Measurements from ENCODE around the gene IMMP2L. TPM values are rescaled to one million over a fixed set of nuclear protein-coding genes. Genes with fewer than 3 reads are reported as not detected.

IMMP2L gene
- total and polyA plus RNA-seq, 2 donors (not counting 3 experiments of a cell fraction or from before 2014, with no cell fraction given) = 9.9 to 11.8 TPM

- H3K9me3 ChIP-seq (replicated peaks; ENCODE audit: control insufficient read depth, insufficient read depth, low read length) = no peaks in the 10 kb centered on the region
- no peaks in the 10 kb centered on the region for H4K20me1 ChIP-seq (replicated peaks; ENCODE audit: control insufficient read depth, extremely low read depth, insufficient read depth, low read length)
- H3K4me2 ChIP-seq (ENCODE audit: insufficient read depth, low read length) = no peak overlapping the region
- no peaks in the 10 kb centered on the region for H3K36me3 ChIP-seq (ENCODE audit: control insufficient read depth in 2 of 2, extremely low read depth in 1 of 2, insufficient read depth in 2 of 2, low read length in 2 of 2)
- no peak for TF ChIP-seq POLR2A (IDR thresholded peaks at IDR 0.05; ENCODE audit: low read depth, low read length)
- no peak overlapping the region for H3K27ac ChIP-seq (ENCODE audit: insufficient read depth, low read depth, low read length)
- no peaks in the 10 kb centered on the region for H3K79me2 ChIP-seq (ENCODE audit: control insufficient read depth, insufficient read depth, low read length)
- BruUV-seq (replicated peaks) = no TSS peak
- FAIRE-seq (no peak), DNase-seq (ENCODE audit: low read depth, low spot score) (no peak)
- H3K27me3 ChIP-seq (ENCODE audit: control insufficient read depth in 2 of 2, insufficient read depth in 2 of 2, low read length in 2 of 2) = no peaks in the 10 kb centered on the region
- no peak overlapping the region for H2AFZ ChIP-seq (ENCODE audit: low read depth, low read length)
- H3K4me3 ChIP-seq (replicated peaks in 1 of 3; ENCODE audit: insufficient read depth in 1 of 3, low read depth in 1 of 3, low read length in 3 of 3) = no peak overlapping the region
- dilution Hi-C loops (cut with MboI; ENCODE audit: extremely low pct_ligation_motif_present, low sequenced_read_pairs) = no loop called here
- POLR2A ChIA-PET = no interaction called here
- intact Hi-C loops (cut with micrococcal nuclease) = no loop called here
- no peak overlapping the region for H3K9ac ChIP-seq (replicated peaks; ENCODE audit: extremely low read depth, insufficient read depth, low read length)
- CTCF ChIA-PET = no interaction called here
- H3K9me1 ChIP-seq (replicated peaks; ENCODE audit: control insufficient read depth, extremely low read depth, insufficient read depth, low read length) = no peaks in the 10 kb centered on the region
- peaks cover 16% of the 10 kb centered on the region for H3K4me1 ChIP-seq (ENCODE audit: control insufficient read depth, extremely low read depth, insufficient read depth, low read length)
Observed at GRCh38 chr7:111532625-111533024, 29.7 kb downstream of the IMMP2L start.

DNA sequence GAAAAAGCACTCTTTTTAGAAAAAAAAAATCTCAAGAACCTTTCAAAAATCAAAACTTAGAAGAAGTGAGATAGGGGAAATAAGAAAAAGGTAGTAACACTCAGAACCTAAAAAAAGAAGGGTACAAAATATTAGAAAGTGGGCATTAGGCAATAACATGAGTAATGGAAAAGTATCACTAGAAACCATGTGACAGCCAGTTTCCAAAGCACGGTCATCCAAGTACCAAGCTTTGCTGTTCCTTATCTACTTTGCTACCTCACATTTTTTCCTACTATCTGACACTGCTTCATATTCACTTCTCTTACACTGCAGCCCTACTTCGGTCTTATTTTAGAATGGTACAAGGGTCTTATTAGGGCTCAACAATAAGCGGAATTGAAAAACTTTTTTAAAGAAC lies 30.3 kb downstream of the IMMP2L start:
- Histone ChIP-seq H3K4me3 (replicated peaks in 1 of 3; ENCODE audit: insufficient read depth in 1 of 3, low read depth in 1 of 3, low read length in 3 of 3) (no peak overlapping the region), H3K27ac (ENCODE audit: insufficient read depth, low read depth, low read length) (no peak overlapping the region), H3K36me3 (ENCODE audit: control insufficient read depth in 2 of 2, extremely low read depth in 1 of 2, insufficient read depth in 2 of 2, low read length in 2 of 2) (no peaks in the 10 kb centered on the region), H3K4me2 (ENCODE audit: insufficient read depth, low read length) (no peak overlapping the region), H2AFZ (ENCODE audit: low read depth, low read length) (no peak overlapping the region), H3K27me3 (ENCODE audit: control insufficient read depth in 2 of 2, insufficient read depth in 2 of 2, low read length in 2 of 2) (no peaks in the 10 kb centered on the region), H3K9me3 (replicated peaks; ENCODE audit: control insufficient read depth, insufficient read depth, low read length) (no peaks in the 10 kb centered on the region), H3K4me1 (ENCODE audit: control insufficient read depth, extremely low read depth, insufficient read depth, low read length) (peaks cover 16% of the 10 kb centered on the region), H3K9me1 (replicated peaks; ENCODE audit: control insufficient read depth, extremely low read depth, insufficient read depth, low read length) (no peaks in the 10 kb centered on the region), H3K9ac (replicated peaks; ENCODE audit: extremely low read depth, insufficient read depth, low read length) (no peak overlapping the region), H4K20me1 (replicated peaks; ENCODE audit: control insufficient read depth, extremely low read depth, insufficient read depth, low read length) (no peaks in the 10 kb centered on the region), H3K79me2 (ENCODE audit: control insufficient read depth, insufficient read depth, low read length) (no peaks in the 10 kb centered on the region)
- TF ChIP-seq FOS (IDR thresholded peaks at IDR 0.05; ENCODE audit: borderline replicate concordance, insufficient read depth, low read length) (no peak), EZH2 (IDR thresholded peaks at IDR 0.05; ENCODE audit: borderline replicate concordance, low read depth, low read length, severe bottlenecking) (no peak), MAX (IDR thresholded peaks at IDR 0.05; ENCODE audit: insufficient read depth, insufficient read length) (no peak), MYC (IDR thresholded peaks at IDR 0.05; ENCODE audit: low read depth, low read length) (no peak), CTCF (IDR thresholded peaks at IDR 0.05; ENCODE audit: extremely low read depth in 1 of 2, insufficient read depth in 1 of 2, low read depth in 1 of 2, low read length in 2 of 2) (no peak), POLR2AphosphoS5 (IDR thresholded peaks at IDR 0.05; ENCODE audit: insufficient read depth, low read depth, low read length) (no peak), POLR2A (IDR thresholded peaks at IDR 0.05; ENCODE audit: low read depth, low read length) (no peak), GATA2 (IDR thresholded peaks at IDR 0.05; ENCODE audit: insufficient read depth, insufficient read length, low read depth, low read length) (no peak), JUN (IDR thresholded peaks at IDR 0.05; ENCODE audit: borderline replicate concordance, insufficient read depth, insufficient read length, low read depth) (no peak)
- BruUV-seq (replicated peaks) = no TSS peak
- dilution Hi-C loops (cut with MboI; ENCODE audit: extremely low pct_ligation_motif_present, low sequenced_read_pairs) (no loop called here), intact Hi-C loops (cut with micrococcal nuclease) (no loop called here)
- FAIRE-seq = no peak
- ChIA-PET POLR2A (no interaction called here), CTCF (interaction anchor here (0.7 kb wide), 1 partner anchor 28 kb away, joined by 3 read pairs; no protein-coding TSS in a partner anchor)
- no peak for DNase-seq (ENCODE audit: low read depth, low spot score)
